ENCODE results near the gene MBD3.

DNA sequence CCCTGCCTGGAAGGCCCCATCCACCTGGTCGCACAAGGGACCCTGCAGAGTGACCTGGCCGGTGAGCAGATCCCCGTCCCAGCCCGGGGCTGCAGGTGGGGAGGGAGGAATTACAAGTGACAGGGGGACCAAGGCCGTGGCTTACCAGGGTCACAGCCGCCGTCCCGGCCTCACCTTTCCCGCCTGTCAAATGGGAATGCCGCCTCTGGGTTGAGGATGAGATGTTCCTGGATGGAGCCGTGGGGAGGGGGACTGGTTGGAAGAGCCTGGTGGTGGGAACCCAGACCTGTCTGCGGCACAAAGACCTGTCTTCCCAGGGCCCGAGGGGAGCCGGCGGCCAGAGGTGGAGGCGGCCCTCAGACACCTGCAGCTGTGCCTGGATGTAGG is 63.2 kb downstream of the MBD3 start:
- TF ChIP-seq, protein P1, sequence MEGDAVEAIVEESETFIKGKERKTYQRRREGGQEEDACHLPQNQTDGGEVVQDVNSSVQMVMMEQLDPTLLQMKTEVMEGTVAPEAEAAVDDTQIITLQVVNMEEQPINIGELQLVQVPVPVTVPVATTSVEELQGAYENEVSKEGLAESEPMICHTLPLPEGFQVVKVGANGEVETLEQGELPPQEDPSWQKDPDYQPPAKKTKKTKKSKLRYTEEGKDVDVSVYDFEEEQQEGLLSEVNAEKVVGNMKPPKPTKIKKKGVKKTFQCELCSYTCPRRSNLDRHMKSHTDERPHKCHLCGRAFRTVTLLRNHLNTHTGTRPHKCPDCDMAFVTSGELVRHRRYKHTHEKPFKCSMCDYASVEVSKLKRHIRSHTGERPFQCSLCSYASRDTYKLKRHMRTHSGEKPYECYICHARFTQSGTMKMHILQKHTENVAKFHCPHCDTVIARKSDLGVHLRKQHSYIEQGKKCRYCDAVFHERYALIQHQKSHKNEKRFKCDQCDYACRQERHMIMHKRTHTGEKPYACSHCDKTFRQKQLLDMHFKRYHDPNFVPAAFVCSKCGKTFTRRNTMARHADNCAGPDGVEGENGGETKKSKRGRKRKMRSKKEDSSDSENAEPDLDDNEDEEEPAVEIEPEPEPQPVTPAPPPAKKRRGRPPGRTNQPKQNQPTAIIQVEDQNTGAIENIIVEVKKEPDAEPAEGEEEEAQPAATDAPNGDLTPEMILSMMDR (IDR thresholded peaks at IDR 0.05): no peak
- no peak for TF ChIP-seq EZH2phosphoT487 (IDR thresholded peaks at IDR 0.05)
